Measurements from ENCODE around the gene VPS11. TPM values are rescaled to one million over a fixed set of nuclear protein-coding genes. Genes with fewer than 3 reads are reported as not detected.
"Not testable (repeated sequence)": the region's sequence is repeated elsewhere in the genome, so short reads cannot be mapped to it uniquely, and the experiment has no call there.

The VPS11 gene
- total RNA-seq, 2 experiments from 2014 or later = 23.3 to 32.2 TPM

DNA sequence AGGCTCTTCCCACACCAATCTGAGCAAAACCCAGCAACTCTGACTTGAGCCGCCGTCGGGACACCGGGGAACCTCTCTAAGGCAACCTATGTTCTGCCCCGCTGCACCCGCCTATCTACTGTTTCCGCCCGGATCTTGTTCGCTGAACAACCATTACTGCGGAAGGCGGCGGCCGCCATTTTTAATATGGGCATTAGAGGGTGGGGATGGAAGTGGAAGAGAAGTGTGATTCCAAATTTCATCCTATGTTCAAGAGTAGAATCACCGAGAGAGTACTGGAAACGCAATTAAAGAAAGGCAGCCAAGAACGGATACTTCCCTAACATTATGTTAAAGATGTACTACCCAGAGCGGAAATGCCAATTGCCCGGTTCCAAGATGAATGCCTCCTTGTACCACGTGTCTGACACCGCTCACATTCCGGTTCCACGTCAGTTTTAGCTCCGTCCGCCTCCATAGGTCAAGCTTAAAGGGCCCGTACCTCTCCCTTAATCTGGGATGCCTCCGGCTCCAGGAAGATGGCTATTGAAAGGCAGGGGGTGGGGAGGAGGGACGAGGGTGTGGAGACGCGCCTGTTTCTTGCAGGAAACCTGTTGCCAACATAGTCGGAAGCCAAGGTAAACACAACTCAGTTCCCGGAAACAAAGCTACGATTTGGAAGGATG, 34.3 kb downstream of the VPS11 start, which contains the start of gene DPAGT1:
Gene DPAGT1 (minus strand): TSS at position 95 of the 665 bp plus-strand sequence. CDS start 198 bp downstream, outside the sequence.
- Histone ChIP-seq H3K9me2 (ENCODE audit: insufficient read depth, low read length) (no peaks in the 10 kb centered on the region), H3K36me3 (ENCODE audit: insufficient read depth, low read length) (peaks cover 21% of the 10 kb centered on the region), H3K79me2 (ENCODE audit: insufficient read depth, low read depth, low read length) (peaks cover 20% of the 10 kb centered on the region), H2AFZ (ENCODE audit: low read length) (peak within 1 kb of the TSS; percentile 84), H3K4me2 (ENCODE audit: low read length) (peak within 1 kb of the TSS; percentile 100), H3K4me1 (ENCODE audit: insufficient read depth, low read length, poor library complexity, severe bottlenecking) (peaks cover 49% of the 10 kb centered on the region), H3K27ac (ENCODE audit: low read depth, low read length, poor library complexity, severe bottlenecking) (peak within 1 kb of the TSS; percentile 86), H4K20me1 (ENCODE audit: insufficient read depth, low read length) (no peaks in the 10 kb centered on the region), H3K9me3 (ENCODE audit: low read length) (no peaks in the 10 kb centered on the region), H3K4me3 (ENCODE audit: low read depth, low read length, poor library complexity, severe bottlenecking) (peak within 1 kb of the TSS; percentile 88)
- POLR2A ChIA-PET = interaction anchor here (0.5 to 1.8 kb wide), 10 partner anchors 9 to 220 kb away, joined by 3 to 8 read pairs (median 4); partner anchors contain the start of genes HMBS, HYOU1 and VPS11
- intact Hi-C loops (cut with micrococcal nuclease; ENCODE audit: unreplicated experiment) = loop anchor here (2.0 to 5.0 kb wide), 4 partner anchors 45 to 220 kb away; partner anchors contain the start of genes HYOU1, RPS25 and TRAPPC4
- DNase-seq (ENCODE audit: low spot score) = peak; percentile 93
- CTCF ChIA-PET (ENCODE audit: unreplicated experiment) = interaction anchor here (0.7 to 0.8 kb wide), 4 partner anchors 105 to 242 kb away, joined by 3 to 7 read pairs (median 6); no protein-coding TSS in a partner anchor
- TF ChIP-seq EZH2phosphoT487 (IDR thresholded peaks at IDR 0.05; ENCODE audit: borderline replicate concordance, low read depth, low read length) = no peak
- TF ChIP-seq, protein P1, sequence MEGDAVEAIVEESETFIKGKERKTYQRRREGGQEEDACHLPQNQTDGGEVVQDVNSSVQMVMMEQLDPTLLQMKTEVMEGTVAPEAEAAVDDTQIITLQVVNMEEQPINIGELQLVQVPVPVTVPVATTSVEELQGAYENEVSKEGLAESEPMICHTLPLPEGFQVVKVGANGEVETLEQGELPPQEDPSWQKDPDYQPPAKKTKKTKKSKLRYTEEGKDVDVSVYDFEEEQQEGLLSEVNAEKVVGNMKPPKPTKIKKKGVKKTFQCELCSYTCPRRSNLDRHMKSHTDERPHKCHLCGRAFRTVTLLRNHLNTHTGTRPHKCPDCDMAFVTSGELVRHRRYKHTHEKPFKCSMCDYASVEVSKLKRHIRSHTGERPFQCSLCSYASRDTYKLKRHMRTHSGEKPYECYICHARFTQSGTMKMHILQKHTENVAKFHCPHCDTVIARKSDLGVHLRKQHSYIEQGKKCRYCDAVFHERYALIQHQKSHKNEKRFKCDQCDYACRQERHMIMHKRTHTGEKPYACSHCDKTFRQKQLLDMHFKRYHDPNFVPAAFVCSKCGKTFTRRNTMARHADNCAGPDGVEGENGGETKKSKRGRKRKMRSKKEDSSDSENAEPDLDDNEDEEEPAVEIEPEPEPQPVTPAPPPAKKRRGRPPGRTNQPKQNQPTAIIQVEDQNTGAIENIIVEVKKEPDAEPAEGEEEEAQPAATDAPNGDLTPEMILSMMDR (conservative IDR thresholded peaks at IDR 0.05; ENCODE audit: low read length) = no peak
- BruUV-seq (replicated peaks) = no TSS peak

DNA sequence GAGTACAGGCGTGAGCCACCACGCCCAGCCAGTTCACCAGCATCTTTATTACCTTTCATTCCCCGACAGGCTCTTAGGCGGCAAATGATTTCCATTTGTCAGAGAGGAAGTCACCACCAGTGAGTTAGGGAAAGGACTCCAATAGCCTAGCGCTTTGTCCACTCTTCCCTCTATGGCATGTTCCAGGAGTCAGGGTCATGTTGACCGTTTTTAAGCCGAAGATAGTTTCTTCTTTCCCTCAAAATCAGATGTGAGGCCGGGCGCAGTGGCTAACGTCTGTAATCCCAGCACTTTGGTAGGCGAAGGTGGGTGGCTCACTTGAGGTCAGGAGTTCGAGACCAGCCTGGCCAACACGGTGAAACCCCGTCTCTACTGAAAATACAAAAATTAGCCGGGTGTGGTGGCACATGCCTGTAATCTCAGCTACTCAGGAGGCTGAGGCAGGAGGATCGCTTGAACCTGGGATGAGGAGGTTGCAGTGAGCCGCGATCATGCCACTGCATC, 35.6 kb downstream of the VPS11 start:
- CTCF ChIA-PET (ENCODE audit: unreplicated experiment); H3K9me2 ChIP-seq (ENCODE audit: insufficient read depth, low read length); H3K36me3 ChIP-seq (ENCODE audit: insufficient read depth, low read length); H3K9me3 ChIP-seq (ENCODE audit: low read length); BruUV-seq (replicated peaks); H4K20me1 ChIP-seq (ENCODE audit: insufficient read depth, low read length); DNase-seq (ENCODE audit: low spot score): not testable (repeated sequence)
- Histone ChIP-seq H3K4me2 (ENCODE audit: low read length) (peak overlapping the region; percentile 100), H3K27ac (ENCODE audit: low read depth, low read length, poor library complexity, severe bottlenecking) (peak overlapping the region; percentile 86), H3K79me2 (ENCODE audit: insufficient read depth, low read depth, low read length) (peaks cover 20% of the 10 kb centered on the region), H3K4me1 (ENCODE audit: insufficient read depth, low read length, poor library complexity, severe bottlenecking) (peaks cover 36% of the 10 kb centered on the region), H2AFZ (ENCODE audit: low read length) (peak overlapping the region; percentile 84; the same call in 1 of the 2 replicates), H3K4me3 (ENCODE audit: low read depth, low read length, poor library complexity, severe bottlenecking) (peak overlapping the region; percentile 88)
- POLR2A ChIA-PET = interaction anchor here (0.6 to 1.8 kb wide), 6 partner anchors 18 to 217 kb away, joined by 3 to 8 read pairs (median 6); partner anchors contain the start of genes HMBS, HYOU1 and VPS11
- intact Hi-C loops (cut with micrococcal nuclease; ENCODE audit: unreplicated experiment) = loop anchor here (2.0 to 5.0 kb wide), 4 partner anchors 46 to 219 kb away; partner anchors contain the start of genes HYOU1, RPS25 and TRAPPC4

DNA sequence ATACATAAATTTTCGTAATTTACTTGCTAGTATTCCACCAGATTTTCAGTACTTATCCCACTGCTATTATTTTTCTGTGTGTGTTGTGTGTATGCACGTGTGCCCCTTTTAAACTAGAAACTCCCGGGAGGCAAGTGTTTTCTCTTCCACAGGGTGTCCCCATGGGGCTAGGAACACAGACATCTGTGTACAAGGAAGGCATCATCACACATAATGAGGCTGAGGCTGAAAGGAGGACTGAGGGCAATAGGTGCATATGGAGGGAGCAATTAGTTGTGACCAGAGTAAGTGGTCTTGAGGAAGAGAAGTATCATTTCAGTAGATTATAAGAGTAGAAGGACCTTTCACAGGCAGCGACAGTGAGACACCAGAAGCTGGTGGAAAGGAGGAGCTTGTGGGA, 36.2 kb downstream of the VPS11 start:
- DNase-seq (ENCODE audit: low spot score) = no peak
- H3K4me1 ChIP-seq (ENCODE audit: insufficient read depth, low read length, poor library complexity, severe bottlenecking) = peaks cover 36% of the 10 kb centered on the region
- H3K9me2 ChIP-seq (ENCODE audit: insufficient read depth, low read length) = no peaks in the 10 kb centered on the region
- ChIA-PET POLR2A (interaction anchor here (0.6 kb wide), 2 partner anchors 19 to 23 kb away, joined by 4 to 7 read pairs; no protein-coding TSS in a partner anchor), CTCF (ENCODE audit: unreplicated experiment) (no interaction called here)
- H4K20me1 ChIP-seq (ENCODE audit: insufficient read depth, low read length) = no peaks in the 10 kb centered on the region
- intact Hi-C loops (cut with micrococcal nuclease; ENCODE audit: unreplicated experiment) = loop anchor here (2.0 to 5.0 kb wide), 4 partner anchors 47 to 219 kb away; partner anchors contain the start of genes HYOU1, RPS25 and TRAPPC4
- no peak overlapping the region for H3K4me3 ChIP-seq (ENCODE audit: low read depth, low read length, poor library complexity, severe bottlenecking)
- no peak for TF ChIP-seq EZH2phosphoT487 (IDR thresholded peaks at IDR 0.05; ENCODE audit: borderline replicate concordance, low read depth, low read length)
- TF ChIP-seq, protein P1 (conservative IDR thresholded peaks at IDR 0.05; ENCODE audit: low read length) = peak; percentile 51
- no TSS peak for BruUV-seq (replicated peaks)
- H3K9me3 ChIP-seq (ENCODE audit: low read length) = no peaks in the 10 kb centered on the region
- peaks cover 2% of the 10 kb centered on the region for H3K36me3 ChIP-seq (ENCODE audit: insufficient read depth, low read length)
- peaks cover 24% of the 10 kb centered on the region for H3K79me2 ChIP-seq (ENCODE audit: insufficient read depth, low read depth, low read length)
- peak overlapping the region; percentile 100 for H3K4me2 ChIP-seq (ENCODE audit: low read length)
- no peak overlapping the region for H3K27ac ChIP-seq (ENCODE audit: low read depth, low read length, poor library complexity, severe bottlenecking)
- no peak overlapping the region for H2AFZ ChIP-seq (ENCODE audit: low read length)

Data from OCI-LY7 (cell line).